H4 (cell line): ENCODE results near the gene GALNT6. TPM values are rescaled to one million over a fixed set of nuclear protein-coding genes. Genes with fewer than 3 reads are reported as not detected.

ENCODE experiments used
- DNase-seq: peaks from one replicate; pipeline ENCODE4 v3.0.0-alpha.2; 2015; ENCODE audit warnings: low spot score
- total RNA-seq: library from RNA; depleted of rRNA; stranded (reverse); fragments of >200 nt; shearing (Covaris generic); gene quantifications from 2 replicates; pipeline ENCODE4 v1.2.3, GENCODE V29; 2014

Gene GALNT6
- total RNA-seq, 1 experiment from 2014 or later, result 0.06 TPM

- no peak for DNase-seq
Measured at GRCh38 chr12:51406290-51406689, 15.1 kb upstream of the GALNT6 start.

- no peak for DNase-seq
Measured at GRCh38 chr12:51405801-51406207, 14.6 kb upstream of the GALNT6 start.

- DNase-seq, result no peak
Measured at GRCh38 chr12:51404627-51405026, 13.4 kb upstream of the GALNT6 start.

GRCh38 chr12:51403681-51404136 is 12.5 kb upstream of the GALNT6 start:
- no peak for DNase-seq

- DNase-seq, result no peak
Measured at GRCh38 chr12:51403159-51403558, 12.0 kb upstream of the GALNT6 start.

DNA sequence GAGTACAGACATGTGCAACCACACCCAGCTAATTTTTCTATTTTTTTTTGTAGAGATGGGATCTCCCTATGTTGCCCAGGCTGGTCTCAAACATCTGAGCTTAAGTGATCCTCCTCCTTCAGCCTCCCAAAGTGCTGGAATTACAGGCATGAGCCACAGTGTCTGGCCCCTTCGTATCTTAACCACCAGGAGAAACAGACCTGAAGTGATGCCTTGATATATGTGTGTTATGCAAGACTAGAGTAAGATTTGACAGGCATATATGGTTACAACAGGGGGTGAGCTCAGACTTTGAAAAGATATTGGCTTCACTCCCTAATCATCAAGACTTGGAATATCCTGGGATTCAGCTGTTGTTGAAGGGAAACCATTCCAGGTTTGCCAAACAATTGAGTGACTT is 10.7 kb upstream of the GALNT6 start:
- DNase-seq, result no peak

- no peak for DNase-seq
Measured at GRCh38 chr12:51401486-51401885, 10.3 kb upstream of the GALNT6 start.

DNA sequence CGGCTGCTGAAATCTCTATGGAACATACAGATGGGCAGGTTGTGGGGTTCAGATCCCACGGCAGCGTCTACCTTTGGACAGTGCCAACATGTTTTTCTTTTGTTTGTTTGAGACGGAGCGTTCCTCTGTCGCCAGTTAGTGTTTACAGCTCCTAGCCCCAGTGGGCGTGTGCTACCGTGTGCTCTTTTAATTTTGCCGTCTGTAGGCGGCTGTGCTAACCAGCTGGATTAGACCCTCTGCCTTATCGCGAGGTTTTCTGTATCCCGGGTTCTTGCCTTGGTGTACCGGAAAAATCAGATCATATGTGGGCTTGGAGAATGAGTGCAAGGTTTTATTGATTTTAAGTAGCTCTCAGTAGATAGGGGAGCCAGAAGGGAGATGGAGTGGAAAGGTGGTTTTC is 9.8 kb upstream of the GALNT6 start:
- DNase-seq, result no peak

DNA sequence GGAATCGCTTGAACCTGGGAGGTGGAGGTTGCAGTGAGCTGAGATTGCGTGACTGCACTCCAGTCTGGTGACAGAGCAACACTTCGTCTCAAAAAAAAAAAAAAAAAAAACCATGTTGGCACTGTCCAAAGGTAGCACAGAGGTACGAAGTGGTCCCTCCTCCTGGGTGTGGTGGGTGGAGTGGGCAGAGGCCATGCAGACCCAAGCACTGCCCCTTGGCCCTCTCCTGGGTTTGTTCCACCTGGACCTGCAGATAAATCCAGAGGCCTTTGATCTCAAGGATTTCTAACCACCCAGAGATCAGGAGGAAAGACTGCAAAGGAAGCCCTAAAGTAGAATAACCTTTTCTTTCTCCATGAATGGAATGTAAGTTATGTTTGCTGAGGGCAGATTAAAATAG is 8.7 kb upstream of the GALNT6 start:
- DNase-seq, result no peak

GRCh38 chr12:51397670-51398069 is 6.5 kb upstream of the GALNT6 start:
- no peak for DNase-seq

GRCh38 chr12:51395283-51396230 is 4.4 kb upstream of the GALNT6 start:
- DNase-seq, result no peak

GRCh38 chr12:51393676-51394545 is 2.7 kb upstream of the GALNT6 start:
- DNase-seq, result peak; percentile 61

GRCh38 chr12:51392556-51393237 is 1.5 kb upstream of the GALNT6 start:
- DNase-seq, result no peak

GRCh38 chr12:51390891-51391282 is 319 bp downstream of the GALNT6 start:
- DNase-seq, result no peak

- no peak for DNase-seq
Measured at GRCh38 chr12:51390457-51390856, 749 bp downstream of the GALNT6 start.

- peak; percentile 40 for DNase-seq
Measured at GRCh38 chr12:51389302-51389999, 1.8 kb downstream of the GALNT6 start.

DNA sequence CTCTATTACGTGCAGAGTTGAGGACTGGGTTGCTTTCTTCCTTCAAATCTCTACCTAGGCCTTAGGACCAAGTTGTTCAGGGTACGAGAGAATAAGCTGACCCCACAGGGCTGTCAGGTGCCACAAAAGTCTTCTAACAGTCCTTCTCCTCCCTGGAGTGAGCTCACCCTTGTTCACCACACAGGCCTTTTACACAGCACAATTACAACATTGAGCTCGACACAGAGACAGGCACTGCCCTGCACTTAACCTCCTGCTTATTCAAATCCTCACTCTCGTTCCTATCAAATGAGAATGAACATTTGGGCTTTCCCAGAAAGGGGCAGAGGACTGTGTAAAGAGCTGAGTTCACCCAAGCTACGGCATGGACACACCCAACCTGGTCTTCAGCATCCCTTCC is 2.4 kb downstream of the GALNT6 start:
- DNase-seq, result no peak

GRCh38 chr12:51388069-51388799 is 3.0 kb downstream of the GALNT6 start:
- peak; percentile 42 for DNase-seq

DNA sequence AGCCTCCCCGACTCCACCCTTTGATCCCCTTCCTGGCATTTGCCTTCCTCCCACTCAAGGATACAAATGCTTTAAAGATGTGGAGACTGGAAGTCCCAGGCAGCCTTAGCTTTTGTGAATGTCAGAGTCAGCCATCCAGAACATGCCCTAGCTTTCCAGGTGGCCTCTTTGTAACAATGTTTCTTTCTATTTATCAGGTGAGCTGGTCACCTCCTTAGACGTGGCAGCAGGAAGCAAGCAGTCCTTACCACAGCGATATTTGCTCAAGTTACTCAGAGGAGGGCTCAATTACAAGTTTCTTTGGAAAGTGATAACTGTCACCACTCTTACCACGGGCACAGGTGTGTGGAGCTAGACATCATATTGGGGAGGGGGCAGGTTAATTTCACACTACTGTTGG is 4.9 kb downstream of the GALNT6 start:
- DNase-seq, result no peak

- peak; percentile 49 for DNase-seq
Measured at GRCh38 chr12:51383269-51383905, 7.8 kb downstream of the GALNT6 start.
